Iris pigment epithelial cell (primary cell): ENCODE results near the gene FOXL3.

Source experiments
- DNase-seq: peaks from one replicate; pipeline ENCODE4 v3.0.0-alpha.2; 2011; ENCODE audit warnings: low read depth

Gene FOXL3

DNA sequence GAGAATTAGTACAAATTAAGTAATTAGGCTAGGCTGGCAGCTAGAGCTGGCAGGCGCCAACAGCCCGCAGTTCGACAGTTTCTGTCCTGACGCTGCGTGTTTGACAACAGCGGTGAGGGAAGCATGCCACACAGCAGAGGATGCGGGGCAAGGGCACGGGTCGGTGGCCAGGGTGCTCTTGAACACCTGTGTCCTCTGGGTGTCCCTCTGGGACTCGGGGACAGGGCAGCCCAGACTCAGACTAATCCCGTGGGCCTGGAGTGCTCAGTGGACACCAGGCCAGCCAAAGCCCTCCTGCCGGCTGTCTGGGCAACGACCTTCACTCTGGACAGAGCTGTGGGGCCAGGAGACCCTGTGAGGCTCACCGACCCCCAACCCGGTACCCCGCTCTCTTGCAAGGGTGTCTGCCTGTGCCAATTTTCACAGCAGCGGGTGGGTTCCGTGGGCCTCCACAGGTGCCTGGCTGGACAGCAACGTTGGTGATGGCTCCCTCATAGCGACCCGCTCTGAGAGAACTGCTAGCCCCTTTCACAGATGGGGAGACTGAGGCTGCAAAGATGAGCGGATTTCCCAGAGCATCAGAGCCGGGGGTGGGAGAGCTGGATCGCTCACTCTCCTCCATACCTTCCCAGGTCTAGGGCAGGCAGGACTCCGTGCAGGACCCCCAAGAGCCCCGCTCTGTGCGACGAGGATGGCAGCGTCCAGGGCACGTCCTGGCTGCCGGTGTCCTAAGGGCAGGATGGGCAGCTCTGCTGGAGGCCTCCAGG lies 48.5 kb downstream of the FOXL3 start:
- DNase-seq: no peak

DNA sequence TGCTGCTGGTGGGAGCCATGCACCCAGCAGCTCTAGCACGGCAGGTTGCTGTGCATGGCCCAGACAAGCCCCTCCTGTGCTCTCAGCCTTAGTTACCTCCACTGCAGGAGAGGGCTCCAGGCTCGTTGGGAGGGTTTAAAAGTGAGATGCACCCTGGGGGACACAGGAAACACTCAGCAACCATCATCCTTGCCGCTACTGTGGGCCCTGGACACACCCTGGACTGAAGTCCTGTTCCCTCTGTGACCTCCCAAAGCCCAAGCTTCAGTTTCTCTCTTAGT lies 49.0 kb downstream of the FOXL3 start:
- DNase-seq: no peak

DNA sequence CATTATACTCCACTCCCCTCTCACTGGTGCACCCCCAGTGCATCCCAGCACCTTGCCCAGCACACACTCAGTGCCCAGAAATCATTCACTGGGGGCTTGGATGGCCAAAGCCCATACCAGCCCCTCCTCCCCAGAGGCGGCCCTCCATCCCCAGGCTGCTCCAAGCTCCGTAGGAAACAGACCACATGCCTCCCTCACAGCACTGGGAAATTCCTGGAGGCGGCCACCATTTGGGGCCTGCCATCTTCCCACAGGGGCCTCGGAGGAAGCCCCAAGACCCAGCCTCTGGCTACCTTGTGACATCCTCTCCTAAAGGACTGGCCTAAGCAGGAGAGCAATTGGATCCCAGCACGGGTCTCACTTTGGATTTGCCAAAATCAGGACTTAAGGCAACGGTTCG lies 49.7 kb downstream of the FOXL3 start:
- DNase-seq: no peak

DNA sequence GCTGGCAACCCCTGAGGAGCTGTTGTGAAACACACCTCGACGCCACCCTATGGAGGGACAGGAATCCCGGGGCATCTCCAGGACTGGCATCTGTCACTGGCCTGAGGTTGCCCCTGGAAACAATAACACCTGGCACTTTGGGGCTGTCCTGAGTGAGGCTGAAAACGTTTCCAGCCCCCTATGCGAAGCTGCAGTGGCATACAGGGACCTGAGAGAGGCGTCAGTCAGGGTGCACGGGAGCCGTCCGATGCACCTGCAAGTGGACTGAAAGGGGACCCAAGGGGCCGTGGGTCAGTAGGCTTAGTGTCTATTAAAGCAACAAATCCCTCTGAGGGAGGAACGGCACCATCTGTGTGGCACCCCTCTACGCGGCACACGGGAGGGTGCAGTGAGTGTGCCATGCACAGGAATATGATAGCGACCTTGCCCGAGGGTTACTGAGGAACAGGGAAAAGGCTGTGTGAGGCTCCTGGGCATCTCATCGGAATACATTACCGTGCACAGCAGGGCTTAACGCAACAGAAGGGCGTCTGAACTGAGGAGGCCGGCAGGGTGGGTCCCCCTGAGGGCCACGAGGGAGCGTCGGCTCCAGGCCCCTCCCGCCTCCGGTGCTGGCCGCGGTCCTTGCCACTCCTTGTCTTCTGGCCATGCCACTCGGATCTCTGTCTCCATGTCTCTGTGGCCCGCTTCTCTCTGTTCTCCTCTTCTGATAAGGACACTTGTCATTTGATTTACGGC lies 50.4 kb downstream of the FOXL3 start:
- DNase-seq: no peak
